Right lobe of liver (tissue), 4 donors: ENCODE data around the gene SWI5.

Experiments used
- CTCF ChIP-seq, 4 donors: fragments of 200-600 bp in 3 of 4; fragments of 450-650 bp in 1 of 4; IDR thresholded peaks; one replicate each; pipeline versions ENCODE4 v1.5.1 to v1.8.0; 2016 to 2022; ENCODE audit warnings: antibody characterized with exemption in 4 of 4, mild to moderate bottlenecking in 2 of 4
- POLR2A ChIP-seq: fragments of 450-650 bp; IDR thresholded peaks from one replicate; pipeline ENCODE4 v1.6.1; 2017; ENCODE audit warnings: antibody characterized with exemption, mild to moderate bottlenecking
- donor health status: DM: no; HTN: no; CAD: no.
- donor health status: DM: no; HTN: no; CAD: no.
- donor health status: DM: no; HTN: yes; CAD: no.

GRCh38 chr9:128262687-128263086, 13.4 kb upstream of the SWI5 start:
- TF ChIP-seq CTCF (IDR thresholded peaks at IDR 0.05) (no peak), POLR2A (no peak)
